UCSD-AML1 (cell line): ENCODE data around the gene SYNDIG1.

Experiments used
- DNase-seq: peaks from one replicate; lab custom pipeline; 2025; ENCODE audit not compliant: unreplicated experiment; lab: John Stamatoyannopoulos, UW

The SYNDIG1 gene

DNA sequence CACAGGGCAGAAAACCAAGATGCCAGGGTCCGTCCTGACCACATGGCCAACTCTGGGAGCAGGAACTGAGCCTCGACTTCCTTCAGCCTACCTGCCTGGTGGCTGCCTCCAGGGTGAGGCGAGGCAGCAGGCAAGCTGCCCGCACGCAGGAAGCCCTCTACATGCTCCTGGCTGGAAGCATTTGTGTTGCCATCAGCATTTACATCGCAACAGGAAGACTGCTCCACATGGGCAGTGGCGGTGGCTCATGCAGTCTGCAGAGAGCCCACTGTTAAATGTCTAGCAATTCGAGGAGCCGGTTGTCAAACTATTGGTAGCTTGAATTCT lies 233.8 kb downstream of the SYNDIG1 start:
- DNase-seq = no peak

DNA sequence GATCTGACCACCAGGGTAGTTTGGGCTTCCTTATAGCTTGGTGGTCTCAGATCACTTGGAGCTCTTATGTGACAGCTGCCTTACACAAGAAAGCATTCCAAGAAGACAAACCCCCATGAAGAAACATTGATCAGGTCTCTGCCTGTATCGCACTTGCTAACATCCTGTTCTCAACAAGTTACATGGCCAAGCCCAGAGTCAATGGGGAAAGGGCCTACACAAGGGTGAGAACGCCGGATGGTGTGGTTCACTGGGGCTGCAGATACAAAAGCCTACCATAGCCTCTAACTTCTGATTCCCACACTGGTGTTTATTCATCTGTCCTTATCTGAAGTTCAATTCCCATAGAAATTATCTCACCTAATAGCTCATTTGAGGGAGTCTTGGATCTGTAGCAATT lies 235.5 kb downstream of the SYNDIG1 start:
- DNase-seq = no peak

DNA sequence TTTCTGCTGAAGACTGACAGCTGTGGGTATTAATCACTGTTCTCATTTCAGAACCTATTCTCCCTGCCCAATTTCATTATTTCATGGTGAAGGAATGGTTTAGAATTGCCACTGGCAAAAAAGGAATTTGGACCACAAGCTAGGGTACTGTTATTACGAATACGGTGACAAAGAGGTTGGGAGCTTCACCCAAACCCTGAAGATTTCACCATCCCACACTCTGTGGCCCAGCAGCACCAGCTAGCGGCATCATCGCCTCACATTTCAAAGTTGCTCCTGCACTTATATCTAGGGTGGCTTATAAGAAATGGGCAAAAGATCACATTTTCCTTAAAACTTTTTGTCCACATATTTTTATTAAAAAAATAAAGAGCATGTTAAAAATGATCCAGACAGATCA lies 236.1 kb downstream of the SYNDIG1 start:
- no peak for DNase-seq

DNA sequence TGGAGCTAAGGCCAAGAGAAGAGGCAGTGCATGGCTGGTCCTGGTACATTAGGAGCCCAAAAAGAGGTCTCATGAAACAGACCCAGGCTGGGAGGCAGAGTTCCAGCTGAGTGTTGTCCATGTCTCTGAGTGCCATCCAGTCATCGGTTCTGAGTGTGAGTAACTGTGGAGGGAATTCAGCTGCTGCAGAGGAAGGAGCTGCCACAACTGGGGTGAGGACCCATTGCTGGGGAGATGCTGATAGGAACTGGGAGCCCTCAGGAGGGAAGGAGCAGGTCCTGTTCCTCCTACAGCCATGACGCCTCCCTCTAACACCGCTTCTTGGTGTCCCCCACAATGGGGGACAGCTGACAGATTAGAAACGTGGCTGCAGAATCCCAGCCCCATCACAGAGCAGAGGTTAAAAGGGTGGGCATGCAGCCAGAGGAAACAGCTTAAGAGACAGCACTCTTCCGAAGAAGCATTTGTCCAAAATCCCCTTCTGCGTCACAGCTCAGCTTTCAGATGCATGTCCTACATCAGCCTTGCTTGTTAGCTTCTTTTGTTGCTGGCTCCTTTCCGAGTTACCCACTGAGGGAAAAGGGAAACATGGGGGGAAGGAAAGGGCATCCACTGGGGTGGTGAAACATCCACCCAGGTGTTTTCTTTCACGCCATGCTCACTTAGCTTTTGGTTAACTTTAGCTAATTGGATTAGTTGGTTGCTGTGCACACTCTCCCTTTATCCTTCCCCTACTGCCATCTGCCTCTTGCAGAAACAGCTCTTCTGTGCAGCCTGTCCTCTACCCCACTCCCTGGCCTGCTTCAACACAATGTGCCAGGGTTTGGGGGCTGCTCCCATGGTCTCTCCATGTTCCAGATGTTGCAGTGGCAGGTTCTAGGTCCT lies 239.2 kb downstream of the SYNDIG1 start:
- DNase-seq = no peak
